PC-9 (cell line): Measurements from ENCODE around the gene NCOA3.

Experiments
- EZH2 ChIP-seq: fragments of 200-600 bp; sonication (generic); IDR thresholded peaks from 2 replicates; pipeline ENCODE4 v1.8.0; 2017; ENCODE audit warnings: antibody characterized with exemption, low read depth
- TF ChIP-seq, protein P1 (sequence below): fragments of 200-600 bp; sonication (generic); conservative IDR thresholded peaks from 2 replicates; pipeline ENCODE4 v1.6.1; 2017; ENCODE audit warnings: mixed run types, antibody characterized with exemption, mild to moderate bottlenecking, moderate library complexity

DNA sequence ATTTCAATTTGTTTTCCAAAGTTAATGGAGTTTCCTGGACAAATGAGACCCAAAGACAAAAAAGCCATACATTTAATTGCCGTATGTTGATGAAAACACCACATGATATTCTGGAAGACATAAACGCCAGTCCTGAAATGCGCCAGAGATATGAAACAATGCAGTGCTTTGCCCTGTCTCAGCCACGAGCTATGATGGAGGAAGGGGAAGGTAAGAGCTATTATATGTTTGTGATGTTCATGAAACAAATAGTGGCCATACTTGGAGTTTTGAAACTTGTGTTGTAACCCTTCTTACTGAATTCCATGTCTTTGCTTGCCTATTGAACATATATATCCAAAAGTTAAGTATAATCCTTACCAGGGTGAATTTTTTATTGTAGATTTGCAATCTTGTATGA, 125.9 kb downstream of the NCOA3 start:
- TF ChIP-seq, protein P1, sequence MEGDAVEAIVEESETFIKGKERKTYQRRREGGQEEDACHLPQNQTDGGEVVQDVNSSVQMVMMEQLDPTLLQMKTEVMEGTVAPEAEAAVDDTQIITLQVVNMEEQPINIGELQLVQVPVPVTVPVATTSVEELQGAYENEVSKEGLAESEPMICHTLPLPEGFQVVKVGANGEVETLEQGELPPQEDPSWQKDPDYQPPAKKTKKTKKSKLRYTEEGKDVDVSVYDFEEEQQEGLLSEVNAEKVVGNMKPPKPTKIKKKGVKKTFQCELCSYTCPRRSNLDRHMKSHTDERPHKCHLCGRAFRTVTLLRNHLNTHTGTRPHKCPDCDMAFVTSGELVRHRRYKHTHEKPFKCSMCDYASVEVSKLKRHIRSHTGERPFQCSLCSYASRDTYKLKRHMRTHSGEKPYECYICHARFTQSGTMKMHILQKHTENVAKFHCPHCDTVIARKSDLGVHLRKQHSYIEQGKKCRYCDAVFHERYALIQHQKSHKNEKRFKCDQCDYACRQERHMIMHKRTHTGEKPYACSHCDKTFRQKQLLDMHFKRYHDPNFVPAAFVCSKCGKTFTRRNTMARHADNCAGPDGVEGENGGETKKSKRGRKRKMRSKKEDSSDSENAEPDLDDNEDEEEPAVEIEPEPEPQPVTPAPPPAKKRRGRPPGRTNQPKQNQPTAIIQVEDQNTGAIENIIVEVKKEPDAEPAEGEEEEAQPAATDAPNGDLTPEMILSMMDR = no peak
- no peak for TF ChIP-seq EZH2
